K562 (cell line): ENCODE measurements around the gene DCLK1. TPM values are rescaled to one million over a fixed set of nuclear protein-coding genes. Genes with fewer than 3 reads are reported as not detected.

Experiments
- PBX2 ChIP-seq, 2 experiments: IDR thresholded peaks in 1 of 2; conservative IDR thresholded peaks in 1 of 2; 2 replicates each; pipeline ENCODE4 v1.6.1; 2016; ENCODE audit warnings: low read depth in 2 of 2, mild to moderate bottlenecking in 1 of 2, missing compliant biosample characterization in 1 of 2, missing genetic modification characterization in 1 of 2, moderate library complexity in 1 of 2
- REST ChIP-seq, 2 experiments: fragments of 450-650 bp; formaldehyde crosslinking in 1 of 2; IDR thresholded peaks; 2 replicates each; pipeline versions ENCODE4 v1.4.0 to v1.6.1; 2014 to 2020; ENCODE audit warnings: mild to moderate bottlenecking in 2 of 2, borderline replicate concordance in 1 of 2, low read depth in 1 of 2
- polyA plus RNA-seq, 8 experiments: library from polyadenylated mRNA; depleted of rRNA in 4 of 8; stranded (reverse) in 5 of 8; unstranded in 3 of 8; fragments of >200 nt; fragmentation: Nextera tagmentation in 2 of 8; fragmentation: Illumina TruSeq in 1 of 8; extraction: Ambion mirVana in 2 of 8; extraction: Trizol in 1 of 8; gene quantifications; 2 replicates each; pipeline versions ENCODE4 v1.2.1 to v1.2.3, GENCODE V29; 2011 to 2014; ENCODE audit warnings: inconsistent platforms in 1 of 8, missing spikeins in 1 of 8
- total RNA-seq, 7 experiments: library from RNA; depleted of rRNA in 6 of 7; stranded (reverse); fragments of >200 nt in 6 of 7; fragmentation: Illumina TruSeq in 2 of 7; extraction: Trizol in 2 of 7; gene quantifications; 2 replicates each; pipeline versions ENCODE4 v1.2.1 to v1.2.3, GENCODE V29; 2011 to 2021; ENCODE audit warnings: low replicate concordance in 1 of 7

The DCLK1 gene
- total and polyA plus RNA-seq, 9 of the 15 experiments (the other 6 are each of a cell fraction or from before 2014, with no cell fraction given), result 0.07 TPM; not detected in 8

GRCh38 chr13:36057041-36057440 lies 74.1 kb downstream of the DCLK1 start (continued):
- TF ChIP-seq REST (IDR thresholded peaks at IDR 0.05; ENCODE audit: borderline replicate concordance), result peak; percentile 82
- TF ChIP-seq REST (CRISPR knock-in tag; IDR thresholded peaks at IDR 0.05; ENCODE audit: low read depth), result no peak
- no peak for TF ChIP-seq PBX2 (CRISPR knock-in tag; IDR thresholded peaks at IDR 0.05; ENCODE audit: low read depth)
- peak; percentile 60; the same call in 1 of the 2 replicates for TF ChIP-seq PBX2 (tag; conservative IDR thresholded peaks at IDR 0.05; ENCODE audit: low read depth)
